NCI-H2196 treated with DMSO at 0.1 percent for 48 hours (cell line): Measurements from ENCODE around the gene KRTAP19-6.
"Not testable (repeated sequence)": the region's sequence is repeated elsewhere in the genome, so short reads cannot be mapped to it uniquely, and the experiment has no call there.

ENCODE experiments used
- DNase-seq: peaks from one replicate; lab custom pipeline; 2025; ENCODE audit not compliant: unreplicated experiment; lab: John Stamatoyannopoulos, UW

The KRTAP19-6 gene

DNA sequence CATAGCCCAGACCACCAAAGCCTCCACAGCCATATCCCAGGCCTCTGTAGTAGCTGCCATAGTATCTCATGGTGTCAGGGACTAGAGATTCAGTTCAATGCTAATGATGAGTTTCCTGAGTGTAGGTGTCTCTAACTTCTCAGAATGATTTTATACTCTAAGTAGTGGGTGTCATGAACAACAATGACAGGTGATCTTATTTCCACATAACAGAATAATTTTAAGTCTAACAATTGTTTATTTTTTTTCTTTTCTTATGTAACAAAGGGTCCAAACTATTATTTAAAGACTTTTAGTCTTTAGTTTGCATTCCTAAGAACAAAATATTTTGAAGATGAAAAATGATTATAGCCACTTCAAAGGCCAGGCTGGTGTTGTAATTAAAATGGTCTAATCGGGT, at the start of gene KRTAP19-6:
Gene KRTAP19-6 (minus strand): TSS at position 101 of the 400 bp plus-strand sequence. CDS start 31 bp downstream, at position 70.
- no peak for DNase-seq

- DNase-seq = no peak
Measured at GRCh38 chr21:30590297-30590696, 48.6 kb upstream of the KRTAP19-6 start, which contains the start of gene KRTAP22-2. TSS of gene KRTAP22-2 (minus strand) at chr21:30590397.

DNA sequence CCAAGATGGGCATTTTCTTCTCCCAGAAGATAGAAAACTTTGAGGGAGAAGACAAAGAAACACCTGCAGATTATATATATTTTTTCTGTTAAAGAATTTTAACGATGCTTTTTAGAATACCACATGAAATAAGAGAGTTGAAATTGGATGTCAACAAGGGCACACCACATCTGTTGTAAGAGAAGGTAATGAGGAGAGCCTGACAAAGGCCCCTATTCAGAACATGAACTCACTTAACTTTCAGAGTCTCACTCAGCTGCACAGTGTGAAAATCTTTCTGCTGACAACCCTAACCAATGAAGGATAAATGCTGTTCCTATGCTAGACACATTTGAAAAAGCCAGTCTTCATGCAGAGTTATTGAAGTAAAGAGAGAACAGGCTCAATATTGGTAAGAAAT, 41.2 kb upstream of the KRTAP19-6 start:
- no peak for DNase-seq

GRCh38 chr21:30580132-30580531, 38.5 kb upstream of the KRTAP19-6 start:
- no peak for DNase-seq

GRCh38 chr21:30579346-30579745, 37.7 kb upstream of the KRTAP19-6 start:
- no peak for DNase-seq

GRCh38 chr21:30577766-30578165, 36.1 kb upstream of the KRTAP19-6 start:
- DNase-seq = no peak

DNA sequence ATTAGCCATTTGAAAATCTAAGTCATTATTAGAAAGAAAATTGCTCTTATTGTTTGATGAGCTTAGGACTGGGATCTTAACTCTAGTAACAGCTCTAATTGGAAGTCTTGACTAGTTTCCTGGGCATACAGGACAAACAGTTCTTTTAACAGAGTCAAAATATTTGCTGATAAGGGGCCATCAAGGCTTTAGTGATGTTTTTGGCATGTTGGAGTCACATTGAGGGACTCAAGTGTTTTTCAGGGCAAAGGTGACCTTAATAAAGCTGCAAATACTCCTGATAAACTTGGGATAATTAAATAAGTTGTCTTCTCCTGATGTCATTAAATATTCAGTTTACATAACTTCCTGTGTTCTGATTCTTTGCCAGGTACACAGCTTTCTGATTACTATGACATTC, 26.0 kb upstream of the KRTAP19-6 start:
- DNase-seq = no peak

- DNase-seq = no peak
Measured at GRCh38 chr21:30563630-30564029, 22.0 kb upstream of the KRTAP19-6 start.

GRCh38 chr21:30563072-30563471, 21.4 kb upstream of the KRTAP19-6 start:
- no peak for DNase-seq

DNA sequence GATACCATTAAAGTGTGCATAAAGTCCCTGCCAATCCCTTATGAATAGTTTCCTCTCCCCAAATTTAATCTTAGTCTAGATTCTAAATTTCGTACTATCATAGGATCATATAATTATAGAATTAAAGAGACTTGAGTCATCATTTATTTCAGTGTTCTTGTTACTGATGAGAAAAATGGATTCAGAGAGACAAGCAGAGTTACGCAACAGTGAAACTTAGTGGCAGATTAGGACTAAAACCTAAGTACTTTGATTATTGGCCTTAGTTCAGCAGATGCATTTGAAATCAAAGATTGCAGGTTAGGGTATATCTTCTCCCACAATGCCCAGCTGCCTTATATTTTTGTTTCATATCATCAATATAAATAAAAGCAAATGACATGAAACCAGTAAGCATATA, 20.3 kb upstream of the KRTAP19-6 start:
- DNase-seq = no peak

- no peak for DNase-seq
Measured at GRCh38 chr21:30561264-30561895, 19.7 kb upstream of the KRTAP19-6 start, which contains the start of gene KRTAP19-7. TSS of gene KRTAP19-7 (minus strand) at chr21:30561314. CDS start at chr21:30561289, 25 bp downstream.

DNA sequence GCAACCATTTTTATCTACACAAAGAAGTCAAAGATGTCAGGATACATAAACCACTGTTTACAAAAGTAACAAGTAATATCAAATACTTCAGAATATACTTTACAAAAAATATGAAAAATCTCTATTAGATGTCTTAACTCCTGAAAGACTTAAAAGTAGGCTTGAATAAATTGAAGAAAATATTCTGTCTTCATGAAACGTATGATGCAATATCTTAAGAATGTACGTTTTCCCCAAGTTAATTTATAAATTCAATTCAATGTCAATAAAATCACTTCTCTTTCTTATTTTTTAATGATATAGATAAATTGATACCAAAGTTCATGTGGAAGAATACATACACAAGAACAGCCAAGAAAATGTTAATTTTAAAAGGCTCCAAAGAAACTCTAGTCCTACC, 13.4 kb upstream of the KRTAP19-6 start:
- no peak for DNase-seq

- no peak for DNase-seq
Measured at GRCh38 chr21:30552782-30553181, 11.1 kb upstream of the KRTAP19-6 start.

- DNase-seq = no peak
Measured at GRCh38 chr21:30518876-30519275, 22.8 kb downstream of the KRTAP19-6 start.

DNA sequence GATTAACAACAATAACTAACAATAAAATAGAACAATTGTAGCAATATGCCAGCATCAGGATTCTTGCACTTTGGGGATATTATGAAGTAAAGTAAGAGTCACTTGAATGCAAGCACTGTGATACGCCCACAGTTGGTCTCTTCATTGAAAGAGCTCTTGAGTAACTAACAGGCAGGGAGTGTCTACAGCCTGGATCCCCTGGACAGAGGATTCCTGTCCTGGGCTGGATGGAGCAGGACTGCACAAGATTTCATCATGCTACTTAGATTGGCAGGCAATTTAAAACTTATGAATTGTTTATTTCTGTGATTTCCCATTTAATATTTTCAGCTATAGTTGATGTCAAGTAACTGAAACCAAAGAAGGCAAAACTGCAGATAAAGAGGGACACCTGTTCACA, 26.0 kb downstream of the KRTAP19-6 start:
- DNase-seq = no peak

- DNase-seq = not testable (repeated sequence)
Measured at GRCh38 chr21:30505621-30506205, 36.0 kb downstream of the KRTAP19-6 start.

DNA sequence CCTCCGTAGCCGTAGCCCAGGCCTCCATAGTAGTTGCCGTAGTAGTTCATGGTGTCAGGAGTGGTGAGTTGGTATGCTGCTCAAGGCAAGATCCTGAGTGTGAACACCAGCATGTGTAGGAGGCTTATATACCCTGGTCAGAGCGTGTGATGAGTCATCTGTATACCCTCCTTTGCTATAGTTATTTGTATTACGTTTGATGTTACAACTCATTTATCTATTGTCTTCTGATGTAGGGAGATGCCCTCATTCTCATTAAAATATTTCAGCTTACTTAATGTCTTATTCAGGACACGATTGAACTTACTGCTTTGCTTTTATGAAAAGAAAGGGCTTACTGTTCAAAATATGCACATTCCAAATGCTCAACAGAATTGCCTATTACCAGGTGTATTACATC, 39.6 kb downstream of the KRTAP19-6 start, which contains the start of gene KRTAP19-5:
Gene KRTAP19-5 (minus strand): TSS at position 101 of the 400 bp plus-strand sequence. CDS start 51 bp downstream, at position 50.
- DNase-seq = no peak

GRCh38 chr21:30497065-30497464, 44.6 kb downstream of the KRTAP19-6 start, which contains the start of gene KRTAP19-4:
TSS of gene KRTAP19-4 (minus strand) at chr21:30497165. CDS start at chr21:30497110, 55 bp downstream.
- no peak for DNase-seq

- DNase-seq = no peak
Measured at GRCh38 chr21:30491963-30492428, 49.7 kb downstream of the KRTAP19-6 start, which contains the start of gene KRTAP19-3. TSS of gene KRTAP19-3 (minus strand) at chr21:30492013. CDS start at chr21:30491957, 56 bp downstream.
